Superior temporal gyrus (tissue), 1 donor: ENCODE measurements around the gene EPHB1.
"Not testable (repeated sequence)": the region's sequence is repeated elsewhere in the genome, so short reads cannot be mapped to it uniquely, and the experiment has no call there.

ENCODE experiments used
- DNase-seq: peaks from one replicate; pipeline ENCODE4 v3.0.0-alpha.2; 2016; ENCODE audit errors: extremely low spot score

EPHB1 gene

DNA sequence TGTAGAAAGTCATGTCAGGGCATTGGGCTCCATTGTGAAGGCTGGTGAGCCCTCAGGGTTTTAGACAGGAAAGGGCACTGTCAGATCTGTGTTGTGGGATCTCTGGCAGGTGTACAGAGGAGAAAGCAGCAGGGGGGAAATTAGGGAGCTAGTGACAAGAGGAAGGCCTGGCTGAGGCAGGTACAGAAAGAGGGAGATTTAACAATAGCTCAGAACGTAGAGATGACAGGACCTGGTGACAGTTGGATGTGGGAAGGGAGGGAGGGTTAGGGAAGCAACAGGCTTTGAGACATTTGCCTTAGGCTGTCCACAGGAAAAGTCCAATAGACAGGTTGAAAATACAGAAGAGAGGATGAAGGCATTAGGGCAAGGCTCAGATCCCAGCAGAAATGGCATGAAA lies 288.1 kb downstream of the EPHB1 start:
- DNase-seq: no peak

DNA sequence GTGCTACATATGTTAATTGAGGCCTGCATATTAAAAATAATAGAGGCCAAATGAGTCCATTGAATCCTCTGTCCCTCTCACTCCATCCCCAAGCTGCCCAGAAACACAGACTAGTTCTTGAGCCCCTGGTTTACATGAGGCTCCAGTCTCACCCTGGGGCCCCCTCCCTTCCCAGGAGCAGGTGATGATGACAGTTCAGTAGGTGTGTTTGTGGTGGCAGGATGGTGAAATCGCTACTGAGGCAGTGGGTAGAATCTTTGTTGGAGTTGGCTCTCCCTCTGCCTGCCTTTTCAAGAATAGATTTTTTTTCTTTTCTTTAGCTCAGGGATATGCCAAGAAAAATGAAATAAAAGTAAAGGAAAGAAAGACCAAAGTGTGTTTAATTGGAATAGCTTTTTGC lies 288.7 kb downstream of the EPHB1 start:
- no peak for DNase-seq

DNA sequence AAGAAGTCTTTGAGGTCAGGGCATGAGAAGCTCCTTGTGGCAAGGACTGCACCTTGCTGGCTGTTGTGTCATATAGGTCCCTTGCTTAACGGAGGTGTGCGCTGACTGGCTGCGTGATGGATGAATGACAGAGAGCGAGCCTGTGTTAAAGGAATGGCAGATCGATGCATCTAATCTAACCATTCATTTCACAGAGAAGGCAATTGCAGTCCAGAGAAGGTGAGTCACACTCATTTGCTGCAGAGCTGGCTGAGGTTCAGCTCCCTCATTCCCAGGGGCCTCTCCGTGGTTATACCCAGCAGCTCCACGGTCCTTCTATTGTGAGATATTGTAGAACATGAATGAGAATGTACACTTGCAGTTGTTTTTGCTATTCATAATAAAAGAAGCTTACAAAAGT lies 289.3 kb downstream of the EPHB1 start:
- no peak for DNase-seq

DNA sequence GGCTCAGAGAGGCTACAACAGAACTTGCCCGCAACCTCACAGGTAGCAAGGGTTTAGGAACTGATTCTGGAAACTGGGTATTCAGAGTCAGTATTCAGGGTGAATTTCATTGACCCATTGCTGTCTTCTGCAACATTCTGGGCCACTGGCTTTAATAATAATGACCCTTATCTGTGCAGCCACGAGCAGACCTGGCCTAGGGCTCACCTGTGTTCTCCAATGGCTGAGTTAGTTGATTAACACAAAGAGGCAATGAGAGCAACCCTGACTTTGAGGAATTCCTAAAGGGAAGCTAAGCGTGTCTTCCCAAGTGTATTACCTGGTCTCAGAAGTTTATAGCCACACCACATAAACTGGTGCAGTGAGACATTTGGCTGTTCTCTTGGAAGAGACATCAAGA lies 289.9 kb downstream of the EPHB1 start:
- DNase-seq: no peak

DNA sequence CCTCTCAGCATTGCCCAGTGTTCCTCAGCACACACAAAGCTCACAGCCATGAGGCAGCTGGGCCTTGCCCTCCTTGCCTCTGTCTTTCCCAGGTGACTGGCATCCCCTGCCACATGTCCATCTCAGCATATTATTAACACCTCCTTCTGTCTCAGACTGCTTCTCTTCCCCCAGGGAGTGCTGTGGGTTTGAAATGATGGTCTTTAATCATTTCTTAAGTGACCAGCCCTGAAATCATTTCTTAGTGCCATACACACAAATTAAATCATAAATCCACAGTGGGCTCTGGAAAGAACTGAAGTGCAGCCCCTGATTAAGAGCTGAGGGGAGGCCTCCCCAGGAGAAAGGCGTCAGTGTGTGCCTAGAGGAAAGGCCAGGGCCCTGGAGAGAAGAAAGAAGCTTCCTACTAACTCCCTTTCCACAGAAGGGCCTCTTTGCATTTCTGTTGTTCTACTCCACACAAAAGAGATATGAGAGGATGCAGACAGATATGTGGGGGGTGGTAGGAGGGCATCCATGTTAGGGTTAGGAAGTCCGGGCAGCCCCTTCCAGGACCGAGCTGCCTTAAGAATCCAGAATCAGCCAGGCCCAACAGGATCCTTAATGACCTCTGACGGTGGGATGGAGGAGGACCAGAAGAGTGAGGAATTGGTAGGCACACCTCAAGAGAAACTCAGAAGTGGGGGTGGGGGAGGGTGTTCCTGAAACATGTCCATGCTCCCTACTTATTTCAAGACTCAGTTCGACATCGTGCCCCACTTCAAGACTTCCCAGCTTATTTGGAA lies 290.8 kb downstream of the EPHB1 start:
- no peak for DNase-seq

DNA sequence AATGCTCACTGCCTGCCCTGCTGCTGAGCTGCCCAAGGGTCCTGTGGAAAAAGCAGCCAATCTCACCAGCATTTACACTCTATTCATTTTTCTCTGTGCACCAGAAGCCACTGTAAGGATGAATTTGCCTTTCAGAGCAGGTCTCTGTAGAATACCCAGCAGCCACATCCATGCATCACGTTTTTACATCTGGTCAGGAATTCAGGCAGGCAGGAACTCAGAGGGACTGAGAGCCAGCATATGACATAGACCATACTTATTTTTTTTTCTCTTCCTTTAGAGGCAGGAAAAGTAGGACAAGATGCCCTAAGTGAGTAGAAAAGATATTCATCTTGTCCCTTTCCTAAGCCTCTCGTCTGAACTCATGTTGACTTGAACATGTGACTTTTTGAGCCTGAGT lies 292.7 kb downstream of the EPHB1 start:
- no peak for DNase-seq

DNA sequence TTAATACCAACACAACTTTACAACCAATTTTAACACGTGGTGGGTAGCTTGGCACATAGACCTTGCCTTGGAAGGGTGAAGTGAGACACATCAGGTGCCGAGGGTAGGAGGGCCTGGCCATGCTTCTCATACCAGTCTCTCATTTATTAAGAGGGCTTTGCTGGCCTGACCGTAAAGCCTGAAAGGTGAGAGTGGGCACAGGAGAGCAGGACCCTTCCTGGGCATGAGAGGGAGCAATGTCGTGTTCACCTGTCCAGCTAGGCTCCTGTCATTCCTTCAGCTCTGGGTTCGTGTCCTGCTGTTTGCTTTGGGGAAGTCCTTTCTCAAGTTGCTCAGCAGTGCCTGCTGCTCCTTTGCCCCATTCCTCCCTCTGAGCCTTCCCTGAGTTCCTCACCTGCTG lies 294.4 kb downstream of the EPHB1 start:
- DNase-seq: no peak

DNA sequence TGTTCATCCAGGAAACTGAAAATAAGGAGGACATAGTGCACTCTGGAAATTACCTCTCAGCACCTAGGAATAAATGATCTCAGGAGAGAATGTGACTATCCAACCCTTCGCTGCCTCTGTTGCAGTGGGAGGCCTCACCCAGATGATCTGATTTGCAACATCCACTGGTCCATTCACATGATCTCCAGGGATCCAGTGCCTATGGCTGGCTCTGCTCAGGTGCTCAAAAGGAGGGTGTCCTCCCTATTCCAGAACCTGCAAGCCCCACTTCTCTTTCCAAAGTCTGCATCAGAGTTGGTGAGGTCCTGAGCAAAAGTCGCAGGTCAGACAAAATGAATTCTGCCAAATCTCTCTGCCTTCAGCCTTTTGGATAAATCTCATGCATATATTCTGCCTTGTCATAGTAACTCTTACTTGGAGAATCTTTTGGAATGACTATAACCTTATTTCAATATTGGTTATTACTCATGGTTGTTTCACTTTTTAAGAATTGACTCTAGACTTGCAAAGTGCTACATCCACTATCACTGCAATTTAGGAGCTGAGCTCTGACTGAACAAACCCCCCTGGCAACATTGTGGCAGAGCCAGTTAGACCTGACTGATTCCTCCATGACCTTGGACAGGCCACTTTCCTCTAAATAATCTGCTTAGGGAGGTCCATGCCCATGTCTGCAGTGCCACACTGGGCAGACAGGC lies 295.1 kb downstream of the EPHB1 start:
- no peak for DNase-seq

DNA sequence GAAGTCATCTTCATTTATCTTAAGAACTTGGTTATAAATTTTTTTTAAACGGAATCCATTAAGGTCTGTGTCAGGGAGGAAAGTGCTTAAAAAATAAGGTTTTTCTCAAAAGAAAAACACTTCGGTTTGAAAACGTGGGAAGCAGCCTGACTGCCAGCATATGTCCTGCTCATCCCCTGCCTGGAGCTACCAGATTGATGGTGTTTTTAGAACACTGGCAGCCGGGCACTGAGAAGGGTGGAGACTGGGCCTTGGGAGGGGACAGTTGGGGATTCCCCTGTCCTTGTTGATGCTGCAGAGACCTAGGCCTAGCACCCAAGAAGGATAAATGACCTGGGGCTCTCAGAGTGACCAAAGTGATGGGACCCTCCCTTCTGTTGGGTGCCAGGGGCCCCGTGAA lies 296.9 kb downstream of the EPHB1 start:
- peak; percentile 16 for DNase-seq

DNA sequence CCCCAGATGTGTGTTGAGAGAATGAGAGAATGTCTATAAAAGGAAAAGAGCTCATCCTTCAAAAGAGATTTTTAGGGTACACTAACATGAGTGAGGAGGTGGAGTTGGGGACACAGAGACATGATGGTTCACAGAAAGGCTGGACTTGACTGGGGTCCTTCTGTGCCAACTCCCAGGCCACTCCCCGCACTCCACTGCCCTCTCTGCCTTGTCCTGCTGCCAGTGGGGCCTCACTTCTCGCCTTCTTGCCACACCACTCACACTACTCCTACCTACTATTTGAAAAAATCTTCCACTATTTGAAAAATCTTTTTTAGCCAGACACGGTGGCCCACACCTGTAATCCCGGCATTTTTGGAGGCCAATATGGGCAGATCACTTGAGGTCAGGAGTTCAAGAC lies 298.1 kb downstream of the EPHB1 start:
- no peak for DNase-seq

DNA sequence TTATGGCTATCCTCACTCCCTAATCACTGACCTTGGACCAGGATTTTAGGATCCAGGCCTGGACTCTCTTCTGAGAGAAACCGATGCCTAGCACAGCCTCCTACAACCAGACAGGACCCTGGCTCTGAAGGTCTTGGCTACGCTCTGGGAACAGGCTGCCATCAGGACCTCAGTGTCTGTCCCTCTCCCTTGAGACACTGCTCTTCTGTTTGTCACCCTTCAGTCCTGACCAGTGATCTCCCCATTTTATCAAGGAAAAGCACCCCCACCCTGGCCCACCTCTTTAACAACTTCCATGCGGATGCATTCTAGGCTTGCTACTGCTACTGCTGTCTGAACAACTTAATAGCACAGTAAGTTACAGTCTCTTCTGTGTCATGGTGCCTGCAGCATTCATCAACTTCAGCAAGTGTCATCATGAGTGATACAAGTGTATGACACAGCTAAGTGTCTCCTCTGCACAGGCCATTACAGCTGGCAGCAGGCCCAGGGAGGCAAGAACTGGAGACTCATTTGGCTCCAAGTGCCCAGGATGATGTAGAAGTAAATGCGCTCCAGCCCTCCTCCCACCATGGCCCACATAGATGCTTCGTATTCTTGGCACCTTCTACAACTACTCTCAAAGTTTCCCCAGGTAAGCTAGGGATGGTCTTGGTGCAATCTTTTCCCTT lies 302.4 kb downstream of the EPHB1 start:
- no peak for DNase-seq

DNA sequence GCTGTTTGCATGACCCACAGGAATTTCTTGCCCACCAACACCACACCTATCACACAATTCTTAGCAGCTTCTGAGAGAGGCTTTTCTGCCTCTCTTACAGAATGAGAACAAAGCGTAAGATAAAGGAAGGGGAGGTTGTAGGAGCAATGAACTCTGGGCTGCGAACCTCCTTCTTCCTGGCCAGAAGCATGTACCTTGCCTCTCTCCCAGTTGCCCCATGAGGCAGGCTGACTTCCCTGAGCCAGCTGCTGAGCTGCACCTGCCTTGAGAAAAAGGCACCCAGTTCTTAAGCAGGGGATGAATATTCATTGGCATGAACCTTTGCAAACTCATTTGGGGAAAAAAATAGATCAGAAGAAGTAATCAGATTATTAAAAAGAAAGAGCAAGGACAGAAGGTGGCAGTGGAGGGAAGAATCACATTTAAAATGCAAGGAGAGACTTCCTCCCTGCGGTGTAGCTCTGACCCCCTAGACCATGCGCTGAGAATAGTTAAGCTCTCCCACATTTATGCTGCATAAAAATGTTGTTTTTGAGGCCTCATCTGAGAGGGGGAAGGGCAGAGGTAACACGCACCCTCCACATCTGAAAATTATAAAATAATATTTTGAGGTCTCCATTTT lies 304.8 kb downstream of the EPHB1 start:
- no peak for DNase-seq

DNA sequence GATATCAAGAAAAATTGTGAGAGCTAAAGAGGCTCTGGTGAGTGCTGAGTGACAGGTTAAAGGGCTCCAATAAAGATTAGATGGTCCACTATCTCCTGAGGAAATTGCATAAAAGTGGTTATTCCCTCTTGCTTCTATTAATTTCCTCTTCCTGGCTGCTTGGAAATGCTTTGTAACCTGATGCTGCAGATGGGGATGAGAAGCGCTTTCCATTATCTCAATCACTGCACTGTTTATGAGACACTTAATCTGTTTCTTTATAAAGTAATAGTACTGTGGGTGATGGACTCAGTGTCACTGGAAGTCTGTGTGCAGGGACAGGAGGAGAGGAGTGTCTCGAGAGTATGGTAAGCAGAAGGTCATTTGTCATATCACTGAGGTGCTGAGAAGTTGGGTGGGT lies 305.3 kb downstream of the EPHB1 start:
- DNase-seq: no peak

DNA sequence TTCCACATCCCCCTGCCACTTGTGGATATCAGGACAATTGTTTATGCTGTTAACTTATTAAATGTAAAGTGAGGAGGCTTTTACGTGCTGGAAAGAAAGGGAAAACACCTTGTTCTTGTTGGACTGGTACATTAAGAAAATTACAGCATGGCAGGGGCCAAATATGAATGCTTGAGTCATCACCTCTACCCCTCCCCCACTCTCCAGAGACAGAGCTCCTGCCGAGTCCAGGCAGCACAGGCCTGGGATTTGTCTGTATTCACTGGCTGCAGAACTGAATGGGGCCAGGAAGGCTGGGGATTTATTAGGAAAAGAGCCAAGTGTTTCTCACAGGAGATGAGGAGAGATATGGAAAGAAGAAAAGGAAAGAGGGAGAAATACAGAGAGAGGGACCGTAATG lies 308.9 kb downstream of the EPHB1 start:
- no peak for DNase-seq

DNA sequence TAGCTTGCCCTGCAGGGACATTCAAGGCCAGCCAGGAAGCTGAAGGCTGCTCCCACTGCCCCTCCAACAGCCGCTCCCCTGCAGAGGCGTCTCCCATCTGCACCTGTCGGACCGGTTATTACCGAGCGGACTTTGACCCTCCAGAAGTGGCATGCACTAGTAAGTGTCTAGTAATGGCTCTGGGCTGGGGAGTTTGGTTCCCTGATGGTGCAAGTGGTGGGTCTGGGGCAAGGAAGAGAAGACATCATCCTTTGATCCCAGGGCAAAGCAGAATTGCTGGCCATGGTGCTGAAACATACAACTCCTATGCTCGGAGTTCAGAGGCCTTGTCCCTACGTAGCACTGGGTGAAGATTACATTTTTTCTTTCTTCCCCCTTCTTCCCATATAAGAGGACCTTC lies 311.4 kb downstream of the EPHB1 start:
- no peak for DNase-seq

DNA sequence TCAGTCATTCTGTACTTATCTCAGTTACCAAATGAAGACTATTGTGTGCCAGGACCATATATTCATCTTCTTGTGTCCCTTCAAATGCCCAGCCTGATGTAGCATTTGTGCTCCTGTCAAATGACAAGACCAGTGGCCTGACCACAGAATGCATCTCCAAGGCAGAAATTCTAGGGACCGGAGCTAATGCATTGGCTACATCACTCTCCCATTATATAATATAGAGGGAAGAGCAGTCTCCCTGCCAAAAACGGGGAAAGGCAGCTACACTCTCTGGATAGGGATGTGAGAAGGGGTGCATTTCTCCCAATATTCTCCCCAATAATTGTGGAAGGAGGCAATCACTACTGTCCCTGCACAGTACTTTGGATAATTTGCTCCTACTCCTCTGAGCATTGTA lies 312.0 kb downstream of the EPHB1 start:
- no peak for DNase-seq

DNA sequence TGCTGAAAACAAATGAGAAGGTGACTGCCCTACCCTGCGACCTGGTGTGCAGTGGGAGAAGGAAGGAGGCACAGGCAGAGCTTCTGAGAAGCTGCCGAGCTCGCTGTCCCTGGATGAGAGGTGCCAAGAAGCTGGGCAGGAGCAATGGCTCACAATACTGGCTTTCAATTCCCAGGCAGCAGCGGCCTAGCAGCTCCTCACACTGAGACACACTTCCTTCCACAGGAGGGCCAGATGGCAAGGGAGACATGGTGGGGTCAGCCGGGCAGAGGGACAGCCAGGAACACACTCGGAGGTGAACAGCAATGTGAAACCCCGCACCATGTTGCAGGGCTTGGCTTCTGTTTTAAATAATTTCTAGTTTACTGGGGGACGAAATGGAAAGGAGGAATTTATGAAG lies 314.6 kb downstream of the EPHB1 start:
- no peak for DNase-seq

DNA sequence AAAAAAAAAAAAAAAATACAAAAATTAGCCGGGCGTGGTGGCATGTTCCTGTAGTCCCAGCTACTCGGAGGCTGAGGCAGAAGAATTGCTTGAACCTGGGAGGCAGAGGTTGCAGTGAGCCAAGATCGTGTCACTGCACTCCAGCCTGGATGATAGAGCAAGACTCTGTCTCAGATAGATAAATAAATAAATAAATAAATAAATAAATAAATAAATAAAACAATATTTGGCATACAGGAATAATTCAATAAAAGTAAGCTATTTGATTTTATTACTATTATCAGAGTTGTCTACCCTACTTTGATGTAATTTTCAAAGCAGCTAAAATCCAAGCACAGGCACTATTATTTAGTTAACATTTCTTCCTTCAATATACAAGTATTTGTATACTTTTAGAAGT lies 319.5 kb downstream of the EPHB1 start:
- not testable (repeated sequence) for DNase-seq

DNA sequence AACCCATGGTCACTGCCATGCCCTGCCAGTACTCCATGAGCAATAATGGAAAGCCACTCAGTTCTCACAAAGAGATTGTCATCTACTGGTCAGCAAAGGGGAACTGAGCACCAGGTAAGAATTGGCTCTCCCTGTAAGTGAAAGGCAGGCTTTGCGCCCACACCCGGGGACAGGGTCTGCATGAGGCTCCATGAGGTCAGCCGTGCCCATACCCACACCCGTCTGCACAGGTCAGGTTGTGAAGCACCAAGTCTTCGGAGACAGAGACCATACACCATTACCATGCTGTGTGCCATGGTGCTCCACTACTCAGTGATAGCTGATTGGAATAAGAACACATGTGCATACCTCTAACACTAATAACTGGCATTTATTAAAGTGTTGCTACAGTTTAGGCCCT lies 322.9 kb downstream of the EPHB1 start:
- DNase-seq: no peak

DNA sequence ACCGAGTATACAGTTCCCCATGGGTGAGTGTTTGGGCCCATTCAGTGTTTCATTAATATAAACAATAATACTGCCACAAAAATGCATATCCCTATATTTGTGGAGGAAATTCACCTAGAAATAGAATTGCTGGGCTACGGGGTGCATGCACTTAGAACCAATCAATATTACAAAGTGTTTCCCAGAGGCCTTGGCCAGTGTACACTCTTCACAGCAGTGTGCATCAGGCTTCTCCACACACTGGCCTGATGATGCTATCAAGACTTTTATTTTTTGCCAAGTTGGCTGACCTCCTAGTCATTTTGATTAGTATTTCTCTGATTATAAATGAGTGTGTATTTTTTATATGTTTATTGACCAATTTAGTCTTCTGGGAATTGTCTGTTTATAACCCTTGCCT lies 323.7 kb downstream of the EPHB1 start:
- no peak for DNase-seq

DNA sequence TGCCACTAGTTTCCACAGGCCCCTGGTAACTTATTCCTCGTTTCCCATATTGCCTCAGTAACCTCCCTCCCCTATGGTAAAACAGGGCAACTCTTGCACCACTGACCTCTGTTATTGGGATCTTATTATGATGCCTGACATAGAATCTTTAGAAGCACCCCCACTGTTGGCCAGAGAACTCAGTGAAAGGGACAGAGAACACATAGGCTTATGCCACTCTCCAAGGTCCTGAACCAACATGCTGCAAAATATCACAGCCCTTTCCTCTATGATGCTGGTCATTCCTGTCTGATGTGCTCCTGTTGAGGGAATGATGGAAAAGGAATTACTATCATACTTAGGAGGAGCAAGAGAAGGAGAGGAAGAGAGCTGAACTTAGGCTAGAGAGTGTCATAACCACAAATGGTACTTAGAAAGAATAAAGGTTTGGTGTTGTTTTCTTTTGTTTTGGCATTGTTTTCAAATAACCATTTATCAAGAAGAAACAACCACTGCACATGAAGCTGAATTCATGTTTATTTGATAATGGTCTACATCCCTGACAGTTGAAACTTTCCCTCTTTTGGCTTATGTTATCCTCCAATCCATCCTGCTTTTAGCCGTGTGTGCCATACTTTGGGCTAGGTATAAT lies 330.2 kb downstream of the EPHB1 start:
- no peak for DNase-seq

DNA sequence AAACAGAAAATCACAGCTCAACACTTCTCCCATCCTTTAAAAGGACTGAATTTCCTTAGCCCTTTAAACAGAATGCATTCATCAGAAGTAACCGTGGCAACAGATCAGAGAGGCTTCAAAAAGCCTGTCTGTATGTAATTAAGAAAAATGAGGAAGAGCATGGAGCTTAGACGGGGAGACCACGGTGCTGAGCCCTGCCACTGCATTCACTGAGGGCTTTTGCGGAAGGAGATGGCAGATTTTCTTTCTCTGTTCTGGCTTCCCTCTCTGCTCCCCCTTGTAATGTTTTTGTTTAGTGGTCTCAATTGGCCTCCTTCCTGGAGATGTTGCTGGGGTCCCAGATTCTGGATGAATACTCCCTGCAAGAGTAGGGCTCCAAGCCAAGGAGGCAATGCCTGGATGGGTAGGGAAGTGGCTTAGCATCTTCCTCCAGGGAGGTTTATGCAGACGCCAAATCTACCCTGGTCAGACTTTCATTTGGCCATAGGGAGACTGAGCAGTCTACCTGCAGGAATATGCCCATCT lies 332.9 kb downstream of the EPHB1 start:
- DNase-seq: no peak
